WTC11 (cell line): ENCODE measurements around the gene DDC. TPM values are rescaled to one million over a fixed set of nuclear protein-coding genes. Genes with fewer than 3 reads are reported as not detected.

Source experiments
- ATAC-seq: fragments of 200-7000 bp; cut with Tn5 transposase; 2 replicates; pipeline ENCODE4 v1.10.0; 2021; ENCODE audit warnings: mild to moderate bottlenecking, moderate library complexity
- CTCF ChIA-PET: fragments of 300-600 bp; sonication (Branson Sonifier 250); formaldehyde crosslinking; loops from one replicate; lab custom pipeline; 2021; ENCODE audit warnings: antibody characterized with exemption; lab: Charles Lee
- POLR2A ChIA-PET: fragments of 350-600 bp; sonication (Branson Sonifier 250); formaldehyde crosslinking; loops from one replicate; lab custom pipeline; 2021; ENCODE audit warnings: antibody characterized with exemption; lab: Charles Lee
- DNase-seq: peaks from one replicate; pipeline ENCODE4 v3.0.0; 2021; ENCODE audit warnings: low spot score
- H3K27ac Mint-ChIP-seq: 2 replicates; pipeline ENCODE4 v1.8.0; 2021; ENCODE audit warnings: mixed read lengths
- H3K27me3 Mint-ChIP-seq: 2 replicates; pipeline ENCODE4 v1.8.0; 2021; ENCODE audit warnings: low read depth, mild to moderate bottlenecking, moderate library complexity, mixed read lengths
- H3K36me3 Mint-ChIP-seq: 2 replicates; pipeline ENCODE4 v1.8.0; 2021; ENCODE audit warnings: mixed read lengths
- H3K4me1 Mint-ChIP-seq: 2 replicates; pipeline ENCODE4 v1.8.0; 2022; ENCODE audit warnings: mixed read lengths
- H3K4me3 Mint-ChIP-seq: 2 replicates; pipeline ENCODE4 v1.8.0; 2021; ENCODE audit warnings: mild to moderate bottlenecking, moderate library complexity, mixed read lengths
- H3K9me3 Mint-ChIP-seq: 2 replicates; pipeline ENCODE4 v1.8.0; 2021; ENCODE audit warnings: mixed read lengths
- AFF4 ChIP-seq: sonication (generic); formaldehyde crosslinking; IDR thresholded peaks from 2 replicates; pipeline ENCODE4 v1.8.1; 2023; ENCODE audit warnings: mild to moderate bottlenecking, missing genetic modification reagents, borderline replicate concordance
- ARID4B ChIP-seq: sonication (generic); formaldehyde crosslinking; IDR thresholded peaks from 2 replicates; pipeline ENCODE4 v1.8.0; 2023; ENCODE audit warnings: missing genetic modification reagents, mild to moderate bottlenecking, borderline replicate concordance
- ATF1 ChIP-seq: sonication (generic); formaldehyde crosslinking; IDR thresholded peaks from 2 replicates; pipeline ENCODE4 v1.8.1; 2023; ENCODE audit warnings: mild to moderate bottlenecking, moderate library complexity, missing genetic modification reagents
- ATF6 ChIP-seq: sonication (generic); formaldehyde crosslinking; IDR thresholded peaks from 2 replicates; pipeline ENCODE4 v1.8.1; 2023; ENCODE audit warnings: mild to moderate bottlenecking, missing genetic modification reagents
- CREM ChIP-seq: sonication (generic); formaldehyde crosslinking; IDR thresholded peaks from 2 replicates; pipeline ENCODE4 v1.8.1; 2022; ENCODE audit warnings: mild to moderate bottlenecking, missing genetic modification reagents, moderate library complexity
- E2F1 ChIP-seq: sonication (generic); formaldehyde crosslinking; IDR thresholded peaks from 2 replicates; pipeline ENCODE4 v1.8.0; 2022; ENCODE audit warnings: mild to moderate bottlenecking, missing genetic modification reagents
- E2F5 ChIP-seq: sonication (generic); formaldehyde crosslinking; IDR thresholded peaks from 2 replicates; pipeline ENCODE4 v1.8.1; 2022; ENCODE audit warnings: mild to moderate bottlenecking, moderate library complexity, missing genetic modification reagents
- FOXJ3 ChIP-seq: sonication (generic); formaldehyde crosslinking; IDR thresholded peaks from 2 replicates; pipeline ENCODE4 v1.9.0; 2021; ENCODE audit warnings: missing genetic modification reagents, mild to moderate bottlenecking, borderline replicate concordance
- GRHL2 ChIP-seq: fragments of 250-450 bp; sonication (Bioruptor Pico); IDR thresholded peaks from 2 replicates; pipeline ENCODE4 v1.8.0; 2022; ENCODE audit warnings: mild to moderate bottlenecking, moderate library complexity; ENCODE audit not compliant: insufficient replicate concordance, severe bottlenecking
- MYBL2 ChIP-seq: sonication (generic); formaldehyde crosslinking; IDR thresholded peaks from 2 replicates; pipeline ENCODE4 v1.8.1; 2023; ENCODE audit warnings: mild to moderate bottlenecking, moderate library complexity, missing genetic modification reagents
- SMAD3 ChIP-seq: sonication (generic); formaldehyde crosslinking; IDR thresholded peaks from 2 replicates; pipeline ENCODE4 v1.8.0; 2022; ENCODE audit warnings: missing genetic modification reagents, mild to moderate bottlenecking, borderline replicate concordance
- SP1 ChIP-seq: sonication (generic); formaldehyde crosslinking; conservative IDR thresholded peaks from 2 replicates; pipeline ENCODE4 v1.8.1; 2022; ENCODE audit warnings: missing genetic modification reagents
- ZNF425 ChIP-seq: fragments of 250-450 bp; sonication (Bioruptor Pico); conservative IDR thresholded peaks from 2 replicates; pipeline ENCODE4 v1.9.0; 2021; ENCODE audit warnings: mild to moderate bottlenecking
- total RNA-seq: library from RNA; stranded (reverse); gene quantifications from 3 replicates; pipeline ENCODE4 v1.2.3, GENCODE V29; 2021
- TF ChIP-seq, protein P1 (sequence below): sonication (generic); formaldehyde crosslinking; IDR thresholded peaks from 2 replicates; pipeline ENCODE4 v1.8.0; 2022; ENCODE audit warnings: mild to moderate bottlenecking, missing genetic modification reagents
- TF ChIP-seq, protein P2 (sequence below): sonication (generic); formaldehyde crosslinking; IDR thresholded peaks from 2 replicates; pipeline ENCODE4 v1.8.0; 2022; ENCODE audit warnings: mild to moderate bottlenecking, missing genetic modification reagents

DDC gene
- total RNA-seq, 1 experiment from 2014 or later = not detected

DNA sequence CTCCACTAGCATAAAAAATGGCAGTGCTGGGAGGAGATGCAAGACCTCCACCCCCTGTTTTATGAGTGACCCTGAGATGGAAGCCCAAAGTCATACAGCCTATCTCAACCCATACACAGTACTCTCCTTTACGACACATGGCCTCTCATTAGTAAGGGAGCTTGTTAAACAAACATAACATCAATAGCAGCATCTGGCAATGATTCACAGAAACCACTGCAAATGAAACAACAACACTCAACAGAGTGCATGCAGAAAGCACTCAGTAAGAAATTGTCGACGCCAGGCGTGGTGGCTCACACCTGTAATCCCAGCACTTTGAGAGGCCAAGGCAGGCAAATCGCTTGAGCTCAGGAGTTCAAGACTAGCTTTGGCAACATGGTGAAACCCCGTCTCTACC lies 87.6 kb downstream of the DDC start (continued):
- no peak for TF ChIP-seq MYBL2

DNA sequence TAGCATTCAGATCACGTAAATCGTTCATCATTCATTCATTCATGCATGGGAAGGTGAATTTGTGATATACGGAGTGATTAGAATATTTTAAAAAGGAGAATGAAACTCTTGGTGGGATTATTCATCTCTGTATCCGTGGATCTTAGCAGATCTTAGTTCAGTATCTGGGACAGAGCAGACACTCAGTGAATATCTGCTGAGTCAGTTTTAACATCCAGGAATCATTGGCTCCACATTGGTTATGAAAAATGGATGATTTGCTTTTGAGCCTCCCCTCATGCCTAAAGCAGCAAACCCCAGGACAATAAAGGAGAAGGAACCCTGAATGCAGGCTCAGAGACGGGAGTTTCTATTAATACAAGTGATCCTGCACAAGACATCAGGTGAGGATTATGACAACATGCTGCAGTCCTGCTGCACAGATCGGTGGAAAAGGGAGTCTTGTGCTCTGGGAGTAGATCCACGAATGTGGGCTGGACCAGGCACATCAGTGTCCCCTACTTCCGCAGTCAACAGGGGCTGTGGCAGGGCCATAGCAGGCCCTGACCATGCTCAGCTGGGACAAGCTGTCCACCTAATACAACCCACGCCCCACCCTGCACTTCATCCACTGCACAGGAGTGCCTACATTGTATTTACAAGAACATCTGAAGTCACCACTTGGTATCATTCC lies 88.1 kb downstream of the DDC start:
- no peak for DNase-seq
- H3K27ac Mint-ChIP-seq = no peak overlapping the region
- CTCF ChIA-PET = no interaction called here
- no peaks in the 10 kb centered on the region for H3K36me3 Mint-ChIP-seq
- peaks cover 4% of the 10 kb centered on the region for H3K27me3 Mint-ChIP-seq
- POLR2A ChIA-PET = no interaction called here
- no peak for ATAC-seq
- H3K4me1 Mint-ChIP-seq = peaks cover 13% of the 10 kb centered on the region
- no peak overlapping the region for H3K4me3 Mint-ChIP-seq
- no peaks in the 10 kb centered on the region for H3K9me3 Mint-ChIP-seq
- TF ChIP-seq SP1 (CRISPR knock-in tag) = no peak
- TF ChIP-seq FOXJ3 (CRISPR knock-in tag) = no peak
- TF ChIP-seq ATF6 (CRISPR knock-in tag) = no peak
- TF ChIP-seq ZNF425 = no peak
- TF ChIP-seq SMAD3 (CRISPR knock-in tag) = no peak
- no peak for TF ChIP-seq ARID4B (CRISPR knock-in tag)
- TF ChIP-seq GRHL2 (CRISPR knock-in tag) = no peak
- no peak for TF ChIP-seq AFF4
- no peak for TF ChIP-seq E2F5 (CRISPR knock-in tag)
- TF ChIP-seq CREM = no peak
- no peak for TF ChIP-seq E2F1 (CRISPR knock-in tag)
- TF ChIP-seq, protein P1, sequence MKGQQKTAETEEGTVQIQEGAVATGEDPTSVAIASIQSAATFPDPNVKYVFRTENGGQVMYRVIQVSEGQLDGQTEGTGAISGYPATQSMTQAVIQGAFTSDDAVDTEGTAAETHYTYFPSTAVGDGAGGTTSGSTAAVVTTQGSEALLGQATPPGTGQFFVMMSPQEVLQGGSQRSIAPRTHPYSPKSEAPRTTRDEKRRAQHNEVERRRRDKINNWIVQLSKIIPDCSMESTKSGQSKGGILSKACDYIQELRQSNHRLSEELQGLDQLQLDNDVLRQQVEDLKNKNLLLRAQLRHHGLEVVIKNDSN (CRISPR knock-in tag) = no peak
- TF ChIP-seq ATF1 (CRISPR knock-in tag) = no peak
- TF ChIP-seq, protein P2, sequence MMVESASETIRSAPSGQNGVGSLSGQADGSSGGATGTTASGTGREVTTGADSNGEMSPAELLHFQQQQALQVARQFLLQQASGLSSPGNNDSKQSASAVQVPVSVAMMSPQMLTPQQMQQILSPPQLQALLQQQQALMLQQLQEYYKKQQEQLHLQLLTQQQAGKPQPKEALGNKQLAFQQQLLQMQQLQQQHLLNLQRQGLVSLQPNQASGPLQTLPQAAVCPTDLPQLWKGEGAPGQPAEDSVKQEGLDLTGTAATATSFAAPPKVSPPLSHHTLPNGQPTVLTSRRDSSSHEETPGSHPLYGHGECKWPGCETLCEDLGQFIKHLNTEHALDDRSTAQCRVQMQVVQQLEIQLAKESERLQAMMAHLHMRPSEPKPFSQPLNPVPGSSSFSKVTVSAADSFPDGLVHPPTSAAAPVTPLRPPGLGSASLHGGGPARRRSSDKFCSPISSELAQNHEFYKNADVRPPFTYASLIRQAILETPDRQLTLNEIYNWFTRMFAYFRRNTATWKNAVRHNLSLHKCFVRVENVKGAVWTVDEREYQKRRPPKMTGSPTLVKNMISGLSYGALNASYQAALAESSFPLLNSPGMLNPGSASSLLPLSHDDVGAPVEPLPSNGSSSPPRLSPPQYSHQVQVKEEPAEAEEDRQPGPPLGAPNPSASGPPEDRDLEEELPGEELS (CRISPR knock-in tag) = no peak
